ENCODE data around the gene SGSM1. TPM values are rescaled to one million over a fixed set of nuclear protein-coding genes. Genes with fewer than 3 reads are reported as not detected.
A peak's percentile ranks its signal among the peaks of the same experiment; 100 is the strongest.

Gene SGSM1
- total and polyA plus RNA-seq, 2 of the 4 experiments (the other 2 are of a cell fraction): not detected

GRCh38 chr22:24953384-24954113 is 147.5 kb downstream of the SGSM1 start:
- POLR2A ChIA-PET (ENCODE audit: unreplicated experiment): no interaction called here
- TF ChIP-seq CHD1 (IDR thresholded peaks at IDR 0.05; ENCODE audit: low read depth, low read length): no peak
- TF ChIP-seq POLR2A (IDR thresholded peaks at IDR 0.05; ENCODE audit: low read depth, low read length): no peak
- no peak for TF ChIP-seq RFX5 (IDR thresholded peaks at IDR 0.05; ENCODE audit: low read depth, low read length)
- ATAC-seq (ENCODE audit: low read depth): no peak
- Histone ChIP-seq H3K18ac (ENCODE audit: low read depth, low read length) (no peak overlapping the region), H3K27ac (ENCODE audit: insufficient read depth, low read length) (no peak overlapping the region), H3K14ac (replicated peaks; ENCODE audit: low read depth, low read length) (no peak overlapping the region), H3K9me3 (ENCODE audit: control insufficient read depth, insufficient read depth, low read length) (no peaks in the 10 kb centered on the region), H2AK5ac (ENCODE audit: low read depth, low read length) (no peak overlapping the region), H3K23ac (ENCODE audit: low read depth, low read length) (no peak overlapping the region), H3K4me1 (ENCODE audit: control insufficient read depth, insufficient read depth, low read length) (no peaks in the 10 kb centered on the region), H4K91ac (ENCODE audit: insufficient read depth, low read depth, low read length) (no peak overlapping the region), H3K4ac (ENCODE audit: low read depth, low read length) (no peak overlapping the region), H4K8ac (ENCODE audit: low read depth in 2 of 2, low read length in 2 of 2) (no peak overlapping the region), H3K79me1 (ENCODE audit: low read depth in 1 of 2, low read length in 2 of 2) (no peaks in the 10 kb centered on the region), H2BK15ac (ENCODE audit: low read depth, low read length) (no peak overlapping the region), H2BK20ac (ENCODE audit: low read depth, low read length) (no peak overlapping the region), H2AK9ac (replicated peaks; ENCODE audit: low read depth, low read length, poor library complexity) (no peak overlapping the region), H3K4me3 (ENCODE audit: insufficient read depth, low read depth, low read length) (no peak overlapping the region), H4K5ac (ENCODE audit: low read depth, low read length) (no peak overlapping the region), H3K9ac (ENCODE audit: low read depth, low read length) (no peak overlapping the region), H3K9me1 (ENCODE audit: insufficient read depth, low read length) (no peaks in the 10 kb centered on the region), H2BK5ac (ENCODE audit: low read depth, low read length, poor library complexity, severe bottlenecking) (no peak overlapping the region), H4K20me1 (ENCODE audit: insufficient read depth, low read length) (no peaks in the 10 kb centered on the region), H3K36me3 (ENCODE audit: control insufficient read depth, insufficient read depth, low read length) (no peaks in the 10 kb centered on the region), H2BK120ac (ENCODE audit: low read depth, low read length) (no peak overlapping the region), H3K56ac (ENCODE audit: extremely low read depth, insufficient read depth, low read length) (no peak overlapping the region), H3K4me2 (ENCODE audit: low read depth, low read length) (no peak overlapping the region; the same call in 1 of the 2 replicates), H2AFZ (replicated peaks; ENCODE audit: low read length, poor library complexity) (peak overlapping the region; percentile 43), H3K27me3 (ENCODE audit: control insufficient read depth, insufficient read depth, low read length) (peaks cover 21% of the 10 kb centered on the region)
- dilution Hi-C loops (cut with HindIII; ENCODE audit: low sequenced_read_pairs, unreplicated experiment): no loop called here
- no TSS peak for BruUV-seq (replicated peaks)
- 3% methylated on average over 21 of the region's 47 CpGs; no CpG with 5 or more reads in 1 of the 2 experiments for WGBS, 2 experiments (ENCODE audit: extremely low coverage in 2 of 2, insufficient read length in 1 of 2)
- intact Hi-C loops (cut with micrococcal nuclease): no loop called here
- no peak for DNase-seq
- CTCF ChIA-PET: no interaction called here
- in situ Hi-C loops (cut with MboI; ENCODE audit: low sequenced_read_pairs): no loop called here

Data from IMR-90 (cell line).